GM18951 (cell line): Measurements from ENCODE around the gene ZMYND8.
"Not testable (repeated sequence)": the region's sequence is repeated elsewhere in the genome, so short reads cannot be mapped to it uniquely, and the experiment has no call there.

Experiments
- POLR2A ChIP-seq: IDR thresholded peaks from 4 replicates; pipeline ENCODE4 v1.6.1; 2011; ENCODE audit warnings: mild to moderate bottlenecking; ENCODE audit not compliant: insufficient read length, insufficient read depth; ENCODE audit errors: extremely low read depth
- in situ Hi-C: fragments of 300-500 bp; cut with MboI; formaldehyde crosslinking; loops from one replicate; pipeline ENCODE4 v1.12.0; 2022; ENCODE audit warnings: low sequenced_read_pairs, mixed read lengths, inconsistent platforms; ENCODE audit not compliant: unreplicated experiment

Gene ZMYND8

GRCh38 chr20:47244451-47244850, 112.0 kb downstream of the ZMYND8 start:
- no peak for TF ChIP-seq POLR2A
- in situ Hi-C loops = no loop called here

- TF ChIP-seq POLR2A = no peak
- in situ Hi-C loops = no loop called here
Observed at GRCh38 chr20:47243532-47244305, 112.8 kb downstream of the ZMYND8 start.

GRCh38 chr20:47243003-47243402, 113.5 kb downstream of the ZMYND8 start:
- in situ Hi-C loops = no loop called here
- no peak for TF ChIP-seq POLR2A

GRCh38 chr20:47241345-47241781, 115.1 kb downstream of the ZMYND8 start:
- no peak for TF ChIP-seq POLR2A
- in situ Hi-C loops = no loop called here

GRCh38 chr20:47240096-47240495, 116.4 kb downstream of the ZMYND8 start:
- in situ Hi-C loops = not testable (repeated sequence)

- in situ Hi-C loops = no loop called here
- no peak for TF ChIP-seq POLR2A
Observed at GRCh38 chr20:47239719-47240067, 116.8 kb downstream of the ZMYND8 start.

- in situ Hi-C loops = no loop called here
- TF ChIP-seq POLR2A = no peak
Observed at GRCh38 chr20:47238780-47239718, 117.5 kb downstream of the ZMYND8 start.

- in situ Hi-C loops = no loop called here
- TF ChIP-seq POLR2A = no peak
Observed at GRCh38 chr20:47237715-47238114, 118.8 kb downstream of the ZMYND8 start.

- TF ChIP-seq POLR2A = no peak
- in situ Hi-C loops = no loop called here
Observed at GRCh38 chr20:47236639-47236900, 119.9 kb downstream of the ZMYND8 start.

- in situ Hi-C loops = no loop called here
- no peak for TF ChIP-seq POLR2A
Observed at GRCh38 chr20:47235853-47236638, 120.5 kb downstream of the ZMYND8 start.

GRCh38 chr20:47235111-47235510, 121.4 kb downstream of the ZMYND8 start:
- in situ Hi-C loops = no loop called here
- TF ChIP-seq POLR2A = no peak

GRCh38 chr20:47233333-47234188, 122.9 kb downstream of the ZMYND8 start:
- no peak for TF ChIP-seq POLR2A
- in situ Hi-C loops = no loop called here
